Progenitor cell of endocrine pancreas (in vitro differentiated cells): Measurements from ENCODE around the gene HNRNPR. TPM values are rescaled to one million over a fixed set of nuclear protein-coding genes. Genes with fewer than 3 reads are reported as not detected.
"Not testable (repeated sequence)": the region's sequence is repeated elsewhere in the genome, so short reads cannot be mapped to it uniquely, and the experiment has no call there.

Experiments used
- DNase-seq: peaks from one replicate; pipeline ENCODE4 v3.0.0; 2021; ENCODE audit warnings: low spot score; ENCODE audit not compliant: unreplicated experiment
- H3K27ac Mint-ChIP-seq: 2 replicates; pipeline ENCODE4 v1.8.0; 2021; ENCODE audit warnings: mild to moderate bottlenecking, moderate library complexity, mixed read lengths
- H3K27me3 Mint-ChIP-seq: 2 replicates; pipeline ENCODE4 v1.8.0; 2021; ENCODE audit warnings: mixed read lengths
- H3K36me3 Mint-ChIP-seq: 2 replicates; pipeline ENCODE4 v1.8.0; 2022; ENCODE audit warnings: mixed read lengths; ENCODE audit not compliant: insufficient read depth
- H3K4me1 Mint-ChIP-seq: 2 replicates; pipeline ENCODE4 v1.8.0; 2021; ENCODE audit warnings: low read depth, mixed read lengths
- H3K4me3 Mint-ChIP-seq: 2 replicates; pipeline ENCODE4 v1.8.0; 2021; ENCODE audit warnings: low read depth, mild to moderate bottlenecking, moderate library complexity, mixed read lengths
- H3K9me3 Mint-ChIP-seq: 2 replicates; pipeline ENCODE4 v1.8.0; 2021; ENCODE audit warnings: low read depth, mixed read lengths
- total RNA-seq: library from RNA; stranded (reverse); gene quantifications from 2 replicates; pipeline ENCODE4 v1.2.1, GENCODE V29; 2021
- TF ChIP-seq, protein P1 (sequence below): fragments of 200-600 bp; sonication (generic); IDR thresholded peaks from one replicate; pipeline ENCODE4 v1.5.0; 2021; ENCODE audit warnings: antibody characterized with exemption, mild to moderate bottlenecking; ENCODE audit not compliant: unreplicated experiment

The HNRNPR gene
- total RNA-seq, 1 donor from 2014 or later: 201 TPM

DNA sequence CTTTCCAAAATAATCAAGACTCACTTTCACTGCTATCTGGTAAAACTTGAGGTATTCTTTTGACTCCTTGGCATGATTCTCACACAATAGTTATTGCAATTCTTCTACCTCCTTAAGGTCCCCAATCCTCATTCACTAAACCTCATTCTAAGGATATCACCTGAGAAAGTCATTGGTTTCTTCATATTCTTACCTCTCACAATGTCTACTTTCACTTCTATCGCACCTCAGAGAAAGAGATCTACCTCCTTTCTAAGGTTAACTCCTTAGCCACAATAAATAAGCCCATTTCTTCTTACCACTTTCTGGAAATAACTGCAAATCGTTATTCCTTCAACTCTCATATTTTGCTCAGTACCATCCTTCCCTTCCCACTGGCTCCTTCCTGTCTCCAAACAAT is 18.7 kb downstream of the HNRNPR start:
- DNase-seq: no peak
- TF ChIP-seq, protein P1, sequence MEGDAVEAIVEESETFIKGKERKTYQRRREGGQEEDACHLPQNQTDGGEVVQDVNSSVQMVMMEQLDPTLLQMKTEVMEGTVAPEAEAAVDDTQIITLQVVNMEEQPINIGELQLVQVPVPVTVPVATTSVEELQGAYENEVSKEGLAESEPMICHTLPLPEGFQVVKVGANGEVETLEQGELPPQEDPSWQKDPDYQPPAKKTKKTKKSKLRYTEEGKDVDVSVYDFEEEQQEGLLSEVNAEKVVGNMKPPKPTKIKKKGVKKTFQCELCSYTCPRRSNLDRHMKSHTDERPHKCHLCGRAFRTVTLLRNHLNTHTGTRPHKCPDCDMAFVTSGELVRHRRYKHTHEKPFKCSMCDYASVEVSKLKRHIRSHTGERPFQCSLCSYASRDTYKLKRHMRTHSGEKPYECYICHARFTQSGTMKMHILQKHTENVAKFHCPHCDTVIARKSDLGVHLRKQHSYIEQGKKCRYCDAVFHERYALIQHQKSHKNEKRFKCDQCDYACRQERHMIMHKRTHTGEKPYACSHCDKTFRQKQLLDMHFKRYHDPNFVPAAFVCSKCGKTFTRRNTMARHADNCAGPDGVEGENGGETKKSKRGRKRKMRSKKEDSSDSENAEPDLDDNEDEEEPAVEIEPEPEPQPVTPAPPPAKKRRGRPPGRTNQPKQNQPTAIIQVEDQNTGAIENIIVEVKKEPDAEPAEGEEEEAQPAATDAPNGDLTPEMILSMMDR: no peak
- no peak overlapping the region for H3K4me3 Mint-ChIP-seq
- peaks cover 41% of the 10 kb centered on the region for H3K36me3 Mint-ChIP-seq
- H3K27me3 Mint-ChIP-seq: no peaks in the 10 kb centered on the region
- H3K27ac Mint-ChIP-seq: peak overlapping the region; percentile 5
- H3K4me1 Mint-ChIP-seq: peaks cover 1% of the 10 kb centered on the region
- H3K9me3 Mint-ChIP-seq: no peaks in the 10 kb centered on the region

DNA sequence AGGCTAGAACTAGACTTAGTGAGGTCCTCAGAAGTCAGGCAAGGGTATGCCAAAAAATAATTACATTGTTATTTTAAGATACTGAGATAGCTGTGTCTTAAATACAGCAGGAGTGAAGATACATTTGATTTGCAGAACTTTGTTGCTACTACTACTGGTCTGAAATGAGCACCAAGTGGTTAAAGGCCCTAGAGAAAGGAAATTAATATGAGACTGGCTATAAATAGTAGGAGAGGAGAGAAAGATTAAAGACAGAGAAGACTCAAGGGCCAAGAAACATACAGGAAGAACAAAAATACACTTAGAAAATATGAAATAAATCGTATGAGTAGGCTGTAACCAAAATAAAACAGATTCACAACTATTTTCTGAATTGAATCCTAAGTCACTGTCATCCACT is 21.3 kb downstream of the HNRNPR start:
- Mint-ChIP-seq H3K4me1 (no peaks in the 10 kb centered on the region), H3K4me3 (no peak overlapping the region), H3K9me3 (no peaks in the 10 kb centered on the region), H3K27me3 (no peaks in the 10 kb centered on the region), H3K36me3 (peaks cover 37% of the 10 kb centered on the region), H3K27ac (peak overlapping the region; percentile 19)
- no peak for DNase-seq
- TF ChIP-seq, protein P1: no peak

DNA sequence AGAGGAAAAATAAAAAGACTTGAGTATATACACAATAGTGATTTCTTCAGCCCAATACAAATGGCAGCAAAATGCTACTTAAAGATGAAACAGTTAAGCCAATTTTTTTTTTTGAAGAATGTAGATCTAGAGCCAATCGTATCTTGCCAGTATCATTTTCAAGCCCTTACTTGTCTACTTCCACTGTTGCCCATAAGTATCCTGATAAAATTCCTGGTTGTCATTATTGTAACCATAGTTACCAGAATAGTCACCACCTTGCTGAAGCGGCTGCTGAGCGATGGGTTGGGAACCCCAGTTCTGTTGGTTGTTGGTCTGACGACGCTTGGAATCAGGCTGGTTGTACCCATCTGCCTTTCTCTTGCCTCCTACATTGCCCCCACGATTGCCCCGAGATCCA is 33.8 kb downstream of the HNRNPR start:
- H3K9me3 Mint-ChIP-seq, H3K4me1 Mint-ChIP-seq, DNase-seq, H3K27me3 Mint-ChIP-seq, H3K27ac Mint-ChIP-seq, H3K4me3 Mint-ChIP-seq: not testable (repeated sequence)
- H3K36me3 Mint-ChIP-seq: peaks cover 28% of the 10 kb centered on the region

DNA sequence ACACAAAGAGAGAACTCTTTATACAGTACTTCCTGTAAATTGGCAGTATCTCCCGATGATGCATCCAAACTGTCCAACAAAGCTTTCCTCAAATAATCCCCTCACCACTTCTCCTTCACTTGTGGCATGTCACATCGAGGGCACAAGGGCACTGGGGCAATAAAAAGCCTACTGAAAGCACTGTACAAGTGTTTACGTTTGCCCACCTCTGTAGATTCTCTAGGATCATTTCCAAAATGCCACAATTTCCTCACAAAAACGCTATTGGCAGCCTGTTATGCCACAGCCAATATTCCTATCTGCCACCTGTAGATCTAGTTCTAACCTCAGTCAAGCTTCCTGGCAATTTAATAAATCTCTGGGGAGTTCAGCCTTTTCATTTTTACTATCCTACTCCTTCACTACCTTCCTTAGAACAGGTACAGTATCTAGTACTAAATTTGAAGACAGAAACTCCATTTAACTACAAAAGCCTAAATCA is 39.9 kb downstream of the HNRNPR start:
- no peaks in the 10 kb centered on the region for H3K4me1 Mint-ChIP-seq
- H3K36me3 Mint-ChIP-seq: peaks cover 25% of the 10 kb centered on the region
- H3K27ac Mint-ChIP-seq: peak overlapping the region; percentile 33
- DNase-seq: no peak
- no peak overlapping the region for H3K4me3 Mint-ChIP-seq
- TF ChIP-seq, protein P1: no peak
- no peaks in the 10 kb centered on the region for H3K27me3 Mint-ChIP-seq
- no peaks in the 10 kb centered on the region for H3K9me3 Mint-ChIP-seq

DNA sequence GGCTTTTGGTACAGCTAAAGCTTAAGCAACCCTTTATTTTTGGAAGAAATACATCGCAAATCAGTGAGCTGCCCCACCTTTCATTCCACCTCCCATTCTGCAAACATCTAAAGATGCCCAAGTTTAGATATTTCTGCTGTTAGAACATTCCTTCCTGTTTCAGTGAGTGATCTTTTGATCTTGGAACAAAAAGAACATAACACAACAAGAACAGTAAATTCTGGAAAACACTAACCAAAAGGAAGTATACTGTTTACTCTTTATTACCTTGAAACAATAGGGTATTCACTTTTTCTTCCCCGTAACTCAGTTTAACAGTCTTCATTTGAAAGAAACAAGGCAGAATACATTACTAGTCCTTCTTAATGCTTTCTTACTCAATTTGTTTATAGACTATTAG is 40.6 kb downstream of the HNRNPR start:
- Mint-ChIP-seq H3K4me1 (no peaks in the 10 kb centered on the region), H3K9me3 (no peaks in the 10 kb centered on the region), H3K27ac (no peak overlapping the region), H3K4me3 (no peak overlapping the region), H3K27me3 (no peaks in the 10 kb centered on the region), H3K36me3 (peaks cover 24% of the 10 kb centered on the region)
- no peak for DNase-seq
- TF ChIP-seq, protein P1: no peak

DNA sequence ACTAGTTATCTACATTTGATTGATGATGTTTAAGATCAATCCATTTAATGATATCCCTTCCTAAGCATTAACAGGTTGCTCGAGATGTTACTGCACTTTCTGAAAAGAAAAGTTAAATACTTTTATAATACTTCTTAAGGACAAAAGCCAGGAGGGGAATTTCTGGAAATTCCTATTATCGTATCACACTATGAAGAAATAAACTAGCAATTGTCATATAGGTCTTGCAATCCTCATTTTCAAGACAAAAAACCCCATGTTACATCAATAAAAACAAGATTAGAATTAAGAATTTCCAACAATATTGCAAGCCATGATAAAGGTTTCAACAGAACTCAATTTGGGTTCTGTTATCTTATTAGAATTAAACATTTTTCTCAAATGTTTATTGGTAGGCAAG is 47.2 kb downstream of the HNRNPR start:
- Mint-ChIP-seq H3K27me3 (no peaks in the 10 kb centered on the region), H3K4me1 (no peaks in the 10 kb centered on the region), H3K4me3 (no peak overlapping the region), H3K36me3 (peaks cover 15% of the 10 kb centered on the region), H3K9me3 (no peaks in the 10 kb centered on the region), H3K27ac (no peak overlapping the region)
- no peak for DNase-seq
- TF ChIP-seq, protein P1: no peak
